Activated T-helper 1 cell treated with anti-CD3 and anti-CD28 coated beads, Interleukin-2, amount 50 U/mL, for 16 hours (primary cell): ENCODE data around the gene CACUL1.
"Not testable (repeated sequence)": the region's sequence is repeated elsewhere in the genome, so short reads cannot be mapped to it uniquely, and the experiment has no call there.

Experiments used
- DNase-seq, 2 donors: peaks; one replicate each; pipeline ENCODE4 v3.0.0-alpha.2; 2020; ENCODE audit warnings: low read depth in 1 of 2, low spot score in 1 of 2

The CACUL1 gene

DNA sequence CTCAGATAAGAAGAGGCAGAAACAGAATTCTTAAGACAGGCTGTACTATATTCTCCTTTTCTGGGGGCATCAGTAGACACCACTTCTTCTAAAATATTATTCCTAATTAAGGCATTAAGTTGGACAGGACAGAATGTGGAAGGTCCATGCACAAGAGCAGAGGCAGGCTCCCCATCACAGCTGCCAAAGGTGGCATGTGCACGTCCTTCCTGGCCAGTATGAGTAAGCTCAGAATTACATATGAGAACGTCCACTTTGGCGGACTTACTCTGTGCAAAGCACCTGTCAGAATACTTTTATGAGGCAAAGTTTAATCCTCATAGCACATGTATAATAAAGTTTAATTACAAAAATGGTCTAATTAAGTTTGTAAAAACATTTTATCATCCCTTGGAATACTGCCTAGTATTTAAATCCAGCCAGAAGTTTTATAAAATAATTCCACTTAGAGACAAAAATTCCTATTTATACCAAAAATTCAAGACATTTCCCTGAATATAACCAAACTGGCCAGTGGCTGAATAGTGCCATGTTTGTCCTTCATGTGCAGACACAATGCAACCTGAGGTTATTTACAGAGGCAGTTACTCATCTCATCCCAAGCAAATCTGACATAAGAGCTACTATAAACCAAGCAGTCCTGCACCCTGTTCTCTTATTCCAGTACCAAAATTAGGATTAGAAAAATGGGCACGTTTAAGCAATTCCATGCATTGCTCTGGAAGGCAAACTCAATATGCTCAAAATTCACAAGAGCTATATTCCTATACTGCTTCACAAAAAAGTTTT, 65.5 kb downstream of the CACUL1 start:
- no peak for DNase-seq

DNA sequence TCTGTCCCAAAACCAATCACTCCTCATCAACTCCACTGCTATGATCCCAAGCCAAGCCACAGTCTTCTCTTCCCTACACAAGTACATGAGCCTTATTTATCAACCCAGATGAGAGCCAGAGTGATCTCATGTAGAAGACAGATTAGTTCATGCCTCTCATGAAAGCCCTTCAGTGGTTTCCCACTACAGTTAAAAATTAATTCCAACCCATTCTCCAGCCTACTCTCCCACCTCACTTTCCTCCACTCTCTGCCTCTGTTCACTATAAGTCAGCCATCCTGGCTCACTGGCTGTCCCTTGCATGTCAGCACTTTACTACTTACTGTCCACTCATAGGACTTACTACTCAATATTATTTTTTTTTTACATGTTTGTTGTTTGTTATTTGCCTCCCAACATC, 67.3 kb downstream of the CACUL1 start:
- DNase-seq, result no peak

DNA sequence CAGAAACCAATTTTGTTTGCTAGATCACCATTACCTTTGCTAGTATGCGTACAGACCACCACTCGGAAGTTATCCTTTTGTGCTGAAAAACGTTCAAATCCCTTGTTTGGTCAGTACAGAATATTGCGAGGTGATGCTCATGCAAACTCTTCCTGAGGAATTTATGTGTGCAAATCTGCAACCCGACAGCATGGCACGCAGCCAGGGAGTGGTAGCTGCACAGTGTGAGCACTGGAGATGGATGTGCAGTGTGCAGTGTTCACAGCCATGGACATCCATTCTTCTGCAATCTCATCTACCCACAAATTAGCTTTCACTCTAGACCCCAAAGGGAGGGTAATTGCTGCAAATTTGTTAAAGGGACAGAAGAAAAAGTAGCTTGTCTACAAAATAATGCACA, 72.2 kb downstream of the CACUL1 start:
- no peak for DNase-seq

DNA sequence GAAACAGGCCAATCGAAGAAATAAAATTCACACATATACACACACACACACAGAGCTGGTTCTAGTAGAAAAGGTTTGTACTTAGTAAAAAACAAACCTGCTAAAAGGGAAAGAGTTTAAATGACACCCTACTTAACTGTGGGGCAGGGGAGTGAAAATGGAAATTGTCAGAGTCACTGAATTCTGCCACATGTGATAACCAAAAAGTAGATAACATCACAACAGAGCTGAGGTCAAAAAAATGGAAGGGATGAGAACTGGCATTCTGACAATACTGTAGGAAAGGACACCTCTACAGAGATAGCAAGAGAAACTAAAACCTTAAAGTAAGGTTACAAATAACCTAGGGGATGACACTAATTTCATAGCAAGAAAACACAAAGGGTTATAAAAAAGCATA, 74.6 kb downstream of the CACUL1 start:
- no peak for DNase-seq

DNA sequence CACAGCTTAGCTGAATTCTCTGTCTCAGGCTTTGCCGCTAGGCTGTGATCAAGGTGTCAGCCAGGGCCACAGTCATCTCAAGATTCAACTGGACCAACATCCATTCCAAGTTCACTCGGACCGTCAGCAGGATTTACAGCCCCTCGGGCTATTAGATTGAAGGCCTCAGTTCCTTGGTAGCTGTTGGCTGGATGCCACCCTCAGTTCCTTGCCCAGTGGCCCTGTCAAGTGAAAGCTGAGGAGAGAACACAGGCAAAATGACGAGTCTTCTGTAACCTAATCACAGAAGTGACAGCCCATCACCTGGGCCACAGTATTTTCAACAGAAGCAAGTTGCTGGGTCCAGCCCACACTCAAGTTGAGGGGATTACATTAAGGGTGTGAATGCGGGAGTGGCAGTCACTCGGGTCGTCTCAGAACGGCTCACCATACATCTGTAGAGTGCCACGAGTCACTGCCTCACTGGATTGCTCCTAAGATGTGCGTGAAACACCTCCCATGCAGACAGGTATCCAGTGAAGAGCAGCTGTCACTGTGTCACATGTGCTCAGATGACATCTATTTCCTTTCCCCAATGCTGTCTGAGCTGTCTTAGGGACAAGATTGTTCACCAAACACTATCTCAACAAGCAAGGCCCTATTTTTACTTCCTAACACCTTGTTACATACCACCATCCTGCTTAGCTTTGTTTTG, 80.4 kb downstream of the CACUL1 start:
- DNase-seq, result no peak

DNA sequence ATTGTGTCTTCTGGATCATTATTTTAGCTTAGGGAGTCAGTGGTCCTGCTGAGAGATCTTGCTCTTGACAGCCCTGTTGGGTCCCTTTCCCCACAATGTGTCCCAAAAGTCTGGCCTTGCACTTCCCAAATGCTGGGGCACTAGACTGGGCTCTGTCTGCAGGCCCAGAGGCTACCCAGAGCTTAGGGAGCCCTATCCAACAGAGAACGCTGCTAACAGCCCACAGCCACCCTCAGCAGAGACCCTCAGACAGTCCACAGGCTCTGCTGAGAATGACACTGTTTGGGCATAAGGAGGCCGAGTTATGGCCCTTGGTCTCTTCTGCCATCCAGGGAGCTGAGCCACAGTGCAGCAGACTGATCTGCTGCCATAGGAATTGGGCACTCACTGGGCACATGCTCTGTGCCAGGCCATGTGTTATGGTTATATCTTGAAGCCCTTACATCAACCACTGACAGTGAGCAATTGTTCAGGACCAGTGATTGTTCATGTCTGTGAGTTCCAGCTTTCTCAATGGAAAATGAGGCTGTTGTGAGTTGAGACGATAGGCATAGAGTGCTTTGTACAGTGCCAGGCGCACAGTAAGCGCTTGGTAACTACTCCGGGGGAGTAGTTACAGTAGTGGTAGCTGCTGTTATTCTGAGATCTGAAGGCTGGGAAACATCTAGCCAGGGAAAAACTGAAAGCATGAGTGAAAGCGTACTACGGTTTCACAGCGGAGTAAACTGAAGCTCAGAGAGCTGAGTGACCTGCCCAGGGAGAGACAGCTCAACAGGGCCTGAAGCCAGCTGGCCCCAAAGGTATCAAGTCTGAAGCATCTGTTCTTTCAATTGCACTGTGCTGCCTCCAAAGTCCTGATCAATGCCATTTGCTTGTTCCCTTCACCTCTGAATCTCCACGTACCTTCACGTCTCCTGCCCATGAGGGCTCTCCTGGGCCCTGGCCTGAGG, 81.7 kb downstream of the CACUL1 start:
- DNase-seq, result no peak

DNA sequence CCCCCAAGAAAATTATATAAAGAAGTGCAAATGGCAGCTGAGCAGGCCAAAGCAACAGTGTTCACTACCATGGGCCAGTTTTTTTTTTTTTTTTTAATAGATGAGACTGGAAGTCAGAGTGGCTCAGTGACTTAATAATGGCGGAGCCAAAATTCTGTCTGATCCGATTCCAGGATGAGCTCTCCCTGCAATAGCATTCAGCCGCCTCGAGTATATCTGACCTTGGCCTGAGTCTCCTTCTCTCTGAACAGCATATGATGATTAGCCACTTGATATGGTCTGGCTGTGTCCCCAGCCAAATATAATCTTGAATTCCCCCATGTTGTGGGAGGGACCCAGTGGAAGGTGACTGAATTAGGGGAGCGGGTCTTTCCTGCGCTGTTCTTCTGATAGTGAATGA, 82.6 kb downstream of the CACUL1 start:
- no peak for DNase-seq

DNA sequence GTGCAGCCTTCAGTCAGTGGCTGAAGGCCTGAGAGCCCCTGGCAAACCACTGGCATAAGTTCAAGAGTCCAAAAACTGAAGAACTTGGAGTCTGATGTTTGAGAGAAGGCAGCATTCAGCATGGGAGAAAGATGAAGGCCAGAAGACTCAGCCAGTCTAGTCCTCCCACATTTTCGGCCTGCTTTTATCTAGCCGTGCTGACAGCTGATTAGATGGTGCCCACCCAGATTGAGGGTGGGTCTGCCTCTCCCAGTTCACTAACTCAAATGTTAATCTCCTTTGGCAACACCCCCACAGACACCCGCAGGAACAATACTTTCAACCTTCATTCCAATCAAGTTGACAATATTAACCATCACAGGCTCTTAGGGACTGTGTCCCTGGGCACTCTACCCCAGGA, 83.5 kb downstream of the CACUL1 start:
- DNase-seq, result not testable (repeated sequence)

DNA sequence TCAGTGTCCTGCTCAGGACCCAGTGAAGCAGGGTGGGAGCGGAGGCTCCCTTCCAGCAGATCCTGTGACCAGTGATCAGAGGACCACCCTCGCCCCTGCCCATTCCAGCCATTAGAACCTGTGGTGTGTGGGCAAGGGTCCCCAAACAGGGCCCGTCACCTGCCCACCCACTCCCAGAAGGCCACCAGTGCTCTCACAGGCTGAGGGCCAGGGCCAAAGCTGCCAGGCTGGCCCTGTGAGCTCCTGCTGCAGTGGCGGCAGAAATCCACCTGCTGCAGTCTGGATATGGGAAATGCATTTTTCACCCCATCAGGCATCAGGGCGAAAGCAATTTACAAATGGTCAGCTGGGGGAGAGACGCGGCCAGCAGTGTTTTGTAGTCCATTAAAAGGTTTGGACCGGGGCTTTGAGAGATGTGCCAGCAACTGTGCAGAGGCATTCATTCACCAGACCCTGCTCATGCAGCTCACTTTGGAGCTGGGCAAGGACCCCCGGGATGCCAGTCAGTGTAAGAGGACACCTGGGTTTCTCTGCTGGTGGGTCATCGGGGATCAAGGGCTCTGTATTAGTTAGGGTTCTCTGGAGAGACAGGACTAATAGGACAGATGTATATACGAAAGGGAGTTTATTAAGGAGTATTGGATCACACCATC, 84.2 kb downstream of the CACUL1 start:
- DNase-seq, result no peak

DNA sequence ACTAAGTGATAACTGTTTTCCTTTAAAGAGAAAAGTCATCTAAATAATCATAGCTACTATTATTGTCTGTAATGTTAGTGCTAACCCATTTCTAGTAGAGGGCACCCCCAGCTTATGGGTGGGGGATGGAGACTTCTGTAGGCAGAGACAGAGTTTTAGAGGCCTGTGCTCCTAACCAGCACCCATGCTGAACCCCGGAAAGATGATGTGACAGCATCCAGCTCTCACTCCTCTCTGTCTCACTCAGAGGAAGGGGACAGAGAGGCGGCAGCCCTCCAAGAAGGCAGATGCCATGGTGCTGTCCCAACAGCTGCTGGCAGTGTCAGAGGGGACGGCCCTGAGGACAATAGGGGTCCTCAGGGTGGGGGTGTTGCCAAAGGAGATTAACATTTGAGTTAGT, 84.9 kb downstream of the CACUL1 start:
- no peak for DNase-seq

DNA sequence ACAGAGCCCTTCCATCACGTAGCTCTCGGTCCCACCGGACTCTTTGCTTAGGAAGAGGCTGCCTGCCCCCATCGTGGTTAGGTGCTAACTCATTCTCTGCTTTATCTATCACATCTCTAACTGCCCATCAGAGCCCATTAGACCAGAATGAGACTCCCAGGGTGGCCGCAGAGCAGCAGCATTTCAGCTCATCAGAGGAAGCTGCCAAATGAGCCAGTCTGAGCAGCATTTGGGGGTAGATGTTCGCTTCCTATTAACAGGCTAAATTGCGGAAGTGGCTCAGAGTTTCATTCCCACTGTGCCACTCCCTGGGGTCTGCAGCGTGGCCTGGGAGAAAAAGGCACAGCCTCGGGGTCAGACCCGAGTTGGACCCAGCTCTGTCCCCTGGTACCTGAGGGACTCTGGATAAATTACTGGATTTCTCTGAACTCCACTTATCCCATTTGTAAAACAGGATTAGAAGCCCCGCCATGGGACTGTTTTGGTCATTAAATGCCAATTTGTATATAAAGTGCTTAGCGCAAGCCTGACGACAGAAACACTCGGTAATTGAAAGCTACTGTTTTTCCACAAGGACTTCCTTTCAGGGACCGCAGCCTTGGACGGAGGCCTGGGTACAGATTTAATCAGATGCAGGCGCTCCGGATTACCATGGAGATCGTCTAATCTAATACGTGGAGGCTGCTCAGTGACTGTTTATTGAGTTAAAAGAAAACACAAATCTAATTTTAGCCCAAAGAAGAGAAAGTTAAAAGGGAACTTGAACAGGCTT, 85.6 kb downstream of the CACUL1 start:
- no peak for DNase-seq

DNA sequence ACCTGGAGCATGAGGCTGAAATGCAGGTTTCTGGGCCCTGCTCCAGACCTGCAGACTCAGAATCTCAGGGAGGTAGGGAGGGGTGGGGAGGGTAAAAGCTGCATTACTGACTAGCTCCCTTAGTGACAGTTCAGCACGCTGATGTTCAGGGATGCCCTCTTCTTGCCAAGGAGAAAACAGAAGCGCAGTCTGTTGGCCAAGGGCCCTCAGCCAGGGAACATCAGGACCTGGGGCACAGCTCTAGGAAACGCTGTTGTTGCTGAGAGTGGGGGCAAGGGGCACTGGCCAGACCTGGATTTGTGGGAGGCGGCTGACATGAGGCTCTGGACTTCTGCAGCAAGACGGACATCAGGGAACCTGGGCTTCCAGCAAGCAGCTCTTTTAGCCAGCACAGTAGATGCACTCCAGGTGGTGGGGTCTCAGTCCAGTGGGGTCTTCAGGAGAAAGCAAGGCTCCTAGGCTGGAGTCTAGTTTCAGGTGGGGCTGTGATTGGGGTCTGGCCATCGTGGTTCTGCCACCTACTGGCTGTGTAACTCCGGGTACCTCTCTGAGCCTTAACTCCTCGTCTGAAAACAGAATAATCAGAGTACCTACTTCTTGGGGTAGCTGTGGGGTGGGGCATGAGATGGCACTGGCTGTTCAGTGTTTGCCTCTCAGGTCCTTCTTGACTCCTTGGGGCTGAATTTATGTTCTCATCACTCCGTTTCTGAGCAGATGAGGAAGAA, 86.4 kb downstream of the CACUL1 start:
- no peak for DNase-seq

DNA sequence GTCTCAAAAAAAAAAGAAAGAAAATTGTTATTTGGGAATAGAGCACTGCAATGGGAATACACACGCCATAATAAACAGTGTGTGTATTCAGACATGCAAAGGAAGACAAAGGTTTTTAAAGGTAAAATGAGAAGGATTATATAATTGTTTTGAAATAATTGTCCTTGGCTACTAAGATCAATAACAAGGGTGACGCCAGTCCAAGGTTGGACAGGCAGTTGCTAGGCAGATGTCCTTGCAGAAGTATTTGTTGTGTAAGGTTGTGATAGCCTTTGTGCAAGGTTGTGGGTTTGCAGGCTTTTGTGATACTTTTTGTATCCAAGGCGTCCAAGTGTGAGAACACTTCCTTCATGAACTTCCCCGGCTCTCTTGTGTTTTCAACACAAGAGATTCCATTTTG, 87.0 kb downstream of the CACUL1 start:
- DNase-seq, result no peak

DNA sequence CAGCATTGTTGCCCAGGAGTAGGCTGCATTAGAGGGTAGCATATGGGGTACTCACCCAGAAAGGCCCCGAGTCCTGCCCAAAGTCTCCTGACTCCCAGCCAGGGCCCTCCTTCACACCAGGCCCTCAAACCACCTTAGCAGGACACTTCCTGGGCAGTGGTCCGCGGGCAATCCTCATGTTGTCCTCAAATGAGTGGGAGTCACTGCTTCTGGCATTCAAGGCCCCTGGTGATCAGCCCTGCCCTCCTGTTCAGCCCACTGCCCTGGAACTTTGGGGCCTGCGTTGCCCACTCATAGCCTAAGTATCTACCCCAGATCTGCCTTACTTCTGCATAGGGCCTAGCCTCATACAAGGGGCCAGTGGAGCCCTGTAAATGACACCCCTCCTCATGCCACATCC, 88.4 kb downstream of the CACUL1 start:
- DNase-seq, result no peak

DNA sequence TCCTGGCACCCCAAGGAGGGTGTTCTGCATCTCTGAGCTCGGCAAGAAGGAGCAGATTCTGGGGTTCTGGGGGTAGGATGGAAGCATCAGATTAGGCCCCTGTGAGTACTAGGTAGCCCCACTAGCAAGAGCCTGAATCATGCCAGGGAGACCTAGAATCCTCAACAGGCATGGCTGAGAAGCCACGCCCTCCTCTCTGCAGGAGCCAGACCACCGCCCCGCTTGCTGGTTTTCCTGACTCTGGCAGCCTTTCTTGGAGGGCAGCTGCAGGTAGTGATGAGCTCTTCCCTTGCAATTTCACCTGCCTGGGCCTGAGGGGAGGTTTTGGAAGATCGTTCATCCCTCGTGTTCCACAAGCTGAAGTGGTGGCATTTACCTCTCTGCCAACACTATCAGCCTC, 90.4 kb downstream of the CACUL1 start:
- DNase-seq, result no peak

DNA sequence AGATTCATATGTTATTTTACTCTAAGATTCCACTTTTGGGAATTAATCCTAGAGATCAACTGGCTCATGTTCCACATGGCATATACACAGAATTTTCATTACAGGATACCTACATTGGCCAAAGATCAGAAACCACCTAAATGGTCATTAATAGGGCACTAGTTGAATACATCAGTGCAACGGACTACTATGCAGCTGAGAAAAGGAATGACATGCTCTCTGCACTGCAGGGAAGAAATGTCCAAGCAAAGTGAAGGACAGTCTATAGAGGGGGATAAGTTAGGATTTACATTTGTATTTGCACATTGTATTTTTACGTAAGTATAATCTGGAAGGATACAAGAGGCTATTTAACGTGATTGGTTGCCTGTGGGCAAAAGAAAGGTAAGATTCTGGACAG, 91.6 kb downstream of the CACUL1 start:
- DNase-seq, result no peak

DNA sequence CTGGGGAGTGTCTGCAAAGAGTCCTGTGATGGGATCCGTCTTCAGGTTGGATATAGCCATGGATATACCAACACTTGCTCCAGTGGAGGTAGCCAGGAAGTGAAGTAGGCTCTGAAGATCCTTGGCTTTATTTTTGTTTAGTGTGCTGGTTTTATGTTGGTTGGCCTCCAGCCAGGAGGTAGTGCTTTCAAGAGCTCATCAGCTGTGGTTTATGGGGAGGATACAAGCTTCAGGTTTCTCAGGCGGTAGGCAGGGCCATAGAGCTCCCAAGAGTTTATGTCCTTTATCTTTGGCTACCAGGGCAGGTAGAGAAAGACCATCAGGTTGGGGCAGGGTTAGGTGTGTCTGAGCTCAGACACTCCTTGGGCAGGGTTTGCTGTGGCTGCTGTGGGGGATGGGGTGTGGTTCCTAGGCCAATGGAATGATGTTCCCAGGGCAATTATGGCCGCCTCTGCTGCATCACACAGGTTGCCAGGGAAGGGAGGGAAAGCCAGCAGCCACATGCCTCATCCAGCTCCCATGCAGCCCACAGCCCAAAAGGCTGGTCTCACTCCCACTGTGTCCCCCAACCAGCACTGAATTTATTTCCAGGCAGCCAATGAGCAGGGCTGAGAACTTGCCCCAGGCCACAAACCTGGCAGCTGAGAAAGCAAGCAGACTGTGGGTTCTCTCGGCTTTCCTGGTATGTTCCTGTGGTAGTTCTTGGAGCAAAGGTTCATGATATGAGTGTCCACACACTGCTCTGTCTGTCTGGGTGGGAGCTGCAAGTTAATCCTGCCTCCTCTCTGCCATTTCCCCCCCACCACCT, 92.3 kb downstream of the CACUL1 start:
- no peak for DNase-seq

DNA sequence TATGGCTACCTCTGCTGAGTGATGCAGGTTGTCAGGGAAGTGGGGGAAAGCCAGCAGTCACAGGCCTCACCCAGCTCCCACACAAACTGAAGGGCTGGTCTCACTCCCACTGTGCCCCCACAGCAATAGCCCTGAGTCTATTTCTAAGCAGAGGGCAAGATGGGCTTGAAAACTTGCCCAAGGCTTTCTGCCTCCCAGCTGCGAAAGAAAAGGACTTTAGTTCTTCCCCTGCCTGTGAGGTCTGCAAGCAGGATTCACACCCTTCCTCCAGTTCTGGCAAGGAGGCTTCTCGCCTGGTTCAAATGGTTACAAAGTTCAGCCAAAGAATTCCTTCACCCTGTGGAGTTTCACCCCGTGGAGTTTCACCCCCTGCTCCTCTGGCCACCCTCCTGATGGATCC, 96.0 kb downstream of the CACUL1 start:
- no peak for DNase-seq

DNA sequence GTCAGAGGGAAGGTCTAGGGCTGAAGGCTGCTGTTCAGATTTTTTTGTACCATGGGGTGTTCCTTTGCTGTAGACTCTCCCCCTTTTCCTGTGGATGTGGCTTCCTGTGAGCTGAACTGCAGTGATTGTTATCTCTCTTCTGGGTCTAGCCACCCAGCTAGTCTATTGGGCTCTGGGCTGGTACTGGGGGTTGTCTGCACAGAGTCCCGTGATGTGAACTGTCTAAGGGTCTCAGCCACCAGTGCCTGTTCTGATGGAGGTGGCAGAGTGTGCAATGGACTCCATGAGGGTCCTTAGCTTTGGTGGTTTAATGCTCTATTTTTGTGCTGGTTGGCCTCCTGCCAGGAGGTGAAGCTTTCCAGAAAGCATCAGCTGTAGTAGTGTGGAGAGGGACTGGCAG, 96.6 kb downstream of the CACUL1 start:
- not testable (repeated sequence) for DNase-seq
